Activated naive CD4-positive, alpha-beta T cell treated with anti-CD3 and anti-CD28 coated beads, Interleukin-2, amount 50 U/mL, for 24 hours (primary cell): ENCODE data around the gene JUND.
"Not testable (repeated sequence)": the region's sequence is repeated elsewhere in the genome, so short reads cannot be mapped to it uniquely, and the experiment has no call there.

Experiments
- H3K27ac Mint-ChIP-seq: one replicate; pipeline ENCODE4 v1.8.0; 2021; ENCODE audit warnings: mild to moderate bottlenecking, mixed read lengths
- H3K27me3 Mint-ChIP-seq: one replicate; pipeline ENCODE4 v1.8.0; 2021; ENCODE audit warnings: mixed read lengths
- H3K36me3 Mint-ChIP-seq: one replicate; pipeline ENCODE4 v1.8.0; 2021; ENCODE audit warnings: mixed read lengths
- H3K4me1 Mint-ChIP-seq: one replicate; pipeline ENCODE4 v1.8.0; 2021; ENCODE audit warnings: mixed read lengths
- H3K4me3 Mint-ChIP-seq: one replicate; pipeline ENCODE4 v1.8.0; 2021; ENCODE audit warnings: mild to moderate bottlenecking, mixed read lengths
- H3K9me3 Mint-ChIP-seq: one replicate; pipeline ENCODE4 v1.8.0; 2021; ENCODE audit warnings: mixed read lengths

The JUND gene

GRCh38 chr19:18281082-18282020 lies at the start of gene JUND:
TSS of gene JUND (minus strand) at chr19:18281622. CDS start at chr19:18281484, 138 bp downstream.
- peaks cover 55% of the 10 kb centered on the region for H3K4me1 Mint-ChIP-seq
- no peaks in the 10 kb centered on the region for H3K27me3 Mint-ChIP-seq
- H3K9me3 Mint-ChIP-seq: no peaks in the 10 kb centered on the region
- peaks cover 4% of the 10 kb centered on the region for H3K36me3 Mint-ChIP-seq
- H3K27ac Mint-ChIP-seq: peak within 1 kb of the TSS; percentile 95
- H3K4me3 Mint-ChIP-seq: peak within 1 kb of the TSS; percentile 89

- no peaks in the 10 kb centered on the region for H3K27me3 Mint-ChIP-seq
- no peak overlapping the region for H3K27ac Mint-ChIP-seq
- H3K4me3 Mint-ChIP-seq: no peak overlapping the region
- no peaks in the 10 kb centered on the region for H3K9me3 Mint-ChIP-seq
- H3K4me1 Mint-ChIP-seq: peaks cover 15% of the 10 kb centered on the region
- no peaks in the 10 kb centered on the region for H3K36me3 Mint-ChIP-seq
Measured at GRCh38 chr19:18330868-18331267, 49.4 kb upstream of the JUND start.

- no peaks in the 10 kb centered on the region for H3K36me3 Mint-ChIP-seq
- peak overlapping the region; percentile 49 for H3K4me3 Mint-ChIP-seq
- H3K9me3 Mint-ChIP-seq: no peaks in the 10 kb centered on the region
- H3K27ac Mint-ChIP-seq: no peak overlapping the region
- no peaks in the 10 kb centered on the region for H3K27me3 Mint-ChIP-seq
- H3K4me1 Mint-ChIP-seq: peaks cover 17% of the 10 kb centered on the region
Measured at GRCh38 chr19:18329035-18329376, 47.6 kb upstream of the JUND start.

- H3K27ac Mint-ChIP-seq: peak overlapping the region; percentile 26
- H3K9me3 Mint-ChIP-seq: no peaks in the 10 kb centered on the region
- no peaks in the 10 kb centered on the region for H3K27me3 Mint-ChIP-seq
- no peaks in the 10 kb centered on the region for H3K36me3 Mint-ChIP-seq
- H3K4me3 Mint-ChIP-seq: peak overlapping the region; percentile 69
- H3K4me1 Mint-ChIP-seq: peaks cover 23% of the 10 kb centered on the region
Measured at GRCh38 chr19:18328340-18329034, 47.1 kb upstream of the JUND start.

GRCh38 chr19:18326772-18327171 lies 45.4 kb upstream of the JUND start:
- no peaks in the 10 kb centered on the region for H3K27me3 Mint-ChIP-seq
- peaks cover 2% of the 10 kb centered on the region for H3K36me3 Mint-ChIP-seq
- H3K4me3 Mint-ChIP-seq: no peak overlapping the region
- no peak overlapping the region for H3K27ac Mint-ChIP-seq
- peaks cover 35% of the 10 kb centered on the region for H3K4me1 Mint-ChIP-seq
- H3K9me3 Mint-ChIP-seq: no peaks in the 10 kb centered on the region

- not testable (repeated sequence) for H3K4me3 Mint-ChIP-seq, H3K36me3 Mint-ChIP-seq, H3K9me3 Mint-ChIP-seq, H3K27me3 Mint-ChIP-seq, H3K27ac Mint-ChIP-seq
- peaks cover 54% of the 10 kb centered on the region for H3K4me1 Mint-ChIP-seq
Measured at GRCh38 chr19:18324373-18324731, 42.9 kb upstream of the JUND start.

- Mint-ChIP-seq H3K36me3 (peaks cover 6% of the 10 kb centered on the region), H3K27ac (peak within 1 kb of the TSS; percentile 96), H3K27me3 (no peaks in the 10 kb centered on the region), H3K9me3 (no peaks in the 10 kb centered on the region), H3K4me3 (peak within 1 kb of the TSS; percentile 92), H3K4me1 (peaks cover 53% of the 10 kb centered on the region)
Measured at GRCh38 chr19:18322759-18323460, 41.5 kb upstream of the JUND start, which contains the start of gene LSM4. TSS of gene LSM4 (minus strand) at chr19:18323076. CDS start at chr19:18323020, 56 bp downstream.

- Mint-ChIP-seq H3K36me3 (peaks cover 6% of the 10 kb centered on the region), H3K4me1 (peaks cover 58% of the 10 kb centered on the region), H3K9me3 (no peaks in the 10 kb centered on the region), H3K27ac (peak overlapping the region; percentile 71), H3K27me3 (no peaks in the 10 kb centered on the region), H3K4me3 (peak overlapping the region; percentile 92)
Measured at GRCh38 chr19:18322318-18322758, 40.9 kb upstream of the JUND start.

GRCh38 chr19:18321734-18322102 lies 40.3 kb upstream of the JUND start:
- Mint-ChIP-seq H3K9me3 (no peaks in the 10 kb centered on the region), H3K4me3 (peak overlapping the region; percentile 92), H3K36me3 (peaks cover 6% of the 10 kb centered on the region), H3K27me3 (no peaks in the 10 kb centered on the region), H3K4me1 (peaks cover 58% of the 10 kb centered on the region), H3K27ac (peak overlapping the region; percentile 71)

GRCh38 chr19:18320865-18321733 lies 39.7 kb upstream of the JUND start:
- peaks cover 6% of the 10 kb centered on the region for H3K36me3 Mint-ChIP-seq
- no peaks in the 10 kb centered on the region for H3K9me3 Mint-ChIP-seq
- H3K4me1 Mint-ChIP-seq: peaks cover 58% of the 10 kb centered on the region
- peak overlapping the region; percentile 92 for H3K4me3 Mint-ChIP-seq
- no peaks in the 10 kb centered on the region for H3K27me3 Mint-ChIP-seq
- H3K27ac Mint-ChIP-seq: peak overlapping the region; percentile 71

GRCh38 chr19:18319591-18320135 lies 38.2 kb upstream of the JUND start:
- Mint-ChIP-seq H3K36me3 (peaks cover 6% of the 10 kb centered on the region), H3K27ac (peak overlapping the region; percentile 85), H3K27me3 (no peaks in the 10 kb centered on the region), H3K4me3 (peak overlapping the region; percentile 60), H3K9me3 (no peaks in the 10 kb centered on the region), H3K4me1 (peaks cover 65% of the 10 kb centered on the region)

GRCh38 chr19:18317961-18318800 lies 36.8 kb upstream of the JUND start:
- Mint-ChIP-seq H3K9me3 (no peaks in the 10 kb centered on the region), H3K36me3 (peaks cover 6% of the 10 kb centered on the region), H3K27ac (peak overlapping the region; percentile 94), H3K27me3 (no peaks in the 10 kb centered on the region), H3K4me3 (peak overlapping the region; percentile 74), H3K4me1 (peaks cover 54% of the 10 kb centered on the region)

- H3K4me3 Mint-ChIP-seq: no peak overlapping the region
- no peak overlapping the region for H3K27ac Mint-ChIP-seq
- H3K36me3 Mint-ChIP-seq: no peaks in the 10 kb centered on the region
- H3K27me3 Mint-ChIP-seq: no peaks in the 10 kb centered on the region
- peaks cover 15% of the 10 kb centered on the region for H3K4me1 Mint-ChIP-seq
- no peaks in the 10 kb centered on the region for H3K9me3 Mint-ChIP-seq
Measured at GRCh38 chr19:18313398-18313797, 32.0 kb upstream of the JUND start.

GRCh38 chr19:18312092-18312534 lies 30.7 kb upstream of the JUND start:
- no peak overlapping the region for H3K27ac Mint-ChIP-seq
- H3K9me3 Mint-ChIP-seq: no peaks in the 10 kb centered on the region
- peaks cover 13% of the 10 kb centered on the region for H3K4me1 Mint-ChIP-seq
- H3K36me3 Mint-ChIP-seq: no peaks in the 10 kb centered on the region
- no peaks in the 10 kb centered on the region for H3K27me3 Mint-ChIP-seq
- H3K4me3 Mint-ChIP-seq: no peak overlapping the region
